Fibroblast of lung (primary cell): Measurements from ENCODE around the gene DUSP16. TPM values are rescaled to one million over a fixed set of nuclear protein-coding genes. Genes with fewer than 3 reads are reported as not detected.

Experiments used
- DNase-seq, 2 donors: peaks; one replicate each; pipeline versions ENCODE4 v3.0.0 to v3.0.0-alpha.2; 2010; ENCODE audit warnings: low read depth in 2 of 2
- H2AFZ ChIP-seq: 2 replicates; pipeline ENCODE4 v1.5.1; 2012; ENCODE audit warnings: low read length, control low read depth, inconsistent platforms
- H3K27ac ChIP-seq: 2 replicates; pipeline ENCODE4 v1.5.1; 2011; ENCODE audit warnings: low read length, control low read depth; ENCODE audit not compliant: insufficient read depth
- H3K27me3 ChIP-seq: 2 replicates; pipeline ENCODE4 v1.5.1; 2011; ENCODE audit warnings: mild to moderate bottlenecking, low read length; ENCODE audit not compliant: control insufficient read depth, insufficient read depth
- H3K36me3 ChIP-seq: 2 replicates; pipeline ENCODE4 v1.5.1; 2011; ENCODE audit warnings: low read length; ENCODE audit not compliant: control insufficient read depth, insufficient read depth
- H3K4me1 ChIP-seq: 2 replicates; pipeline ENCODE4 v1.5.1; 2011; ENCODE audit warnings: low read length; ENCODE audit not compliant: control insufficient read depth, insufficient read depth; ENCODE audit errors: extremely low read depth
- H3K4me2 ChIP-seq: 2 replicates; pipeline ENCODE4 v1.5.1; 2011; ENCODE audit warnings: low read length, control low read depth; ENCODE audit not compliant: insufficient read depth; ENCODE audit errors: extremely low read depth
- H3K4me3 ChIP-seq, 4 experiments: fragments of 200-600 bp in 1 of 4; sonication (generic) in 1 of 4; replicated peaks in 1 of 4; 2 replicates each; pipeline ENCODE4 v1.5.1; 2011 to 2016; ENCODE audit warnings: low read length in 4 of 4, low read depth in 3 of 4, mild to moderate bottlenecking in 3 of 4, control low read depth in 2 of 4, inconsistent platforms in 1 of 4, mixed read lengths in 1 of 4; ENCODE audit not compliant: insufficient read depth in 1 of 4; ENCODE audit errors: control extremely low read depth in 1 of 4
- H3K79me2 ChIP-seq: 2 replicates; pipeline ENCODE4 v1.5.1; 2012; ENCODE audit warnings: mild to moderate bottlenecking, low read length, inconsistent platforms; ENCODE audit not compliant: control insufficient read depth, insufficient read depth
- H3K9ac ChIP-seq: 2 replicates; pipeline ENCODE4 v1.5.1; 2011; ENCODE audit warnings: mild to moderate bottlenecking, low read length, control low read depth; ENCODE audit not compliant: insufficient read depth
- H3K9me3 ChIP-seq: 2 replicates; pipeline ENCODE4 v1.5.1; 2012; ENCODE audit warnings: low read depth, low read length; ENCODE audit not compliant: control insufficient read depth, insufficient read depth
- H4K20me1 ChIP-seq: 2 replicates; pipeline ENCODE4 v1.5.1; 2011; ENCODE audit warnings: low read length; ENCODE audit not compliant: control insufficient read depth, insufficient read depth; ENCODE audit errors: extremely low read depth
- CTCF ChIP-seq, 2 donors: IDR thresholded peaks in 1 of 2; conservative IDR thresholded peaks in 1 of 2; 1 replicate in 1 of 2; 2 replicates in 1 of 2; pipeline ENCODE4 v1.5.1; 2011 to 2012; ENCODE audit warnings: low read length in 2 of 2, control low read depth in 1 of 2, inconsistent platforms in 1 of 2, low read depth in 1 of 2, mild to moderate bottlenecking in 1 of 2
- EZH2 ChIP-seq: IDR thresholded peaks from 2 replicates; pipeline ENCODE4 v1.5.1; 2012; ENCODE audit warnings: low read length, control low read depth, mild to moderate bottlenecking; ENCODE audit errors: missing control alignments
- polyA plus RNA-seq, 2 donors: library from polyadenylated mRNA; depleted of rRNA in 1 of 2; stranded (reverse) in 1 of 2; unstranded in 1 of 2; fragments of >200 nt; gene quantifications; 2 replicates each; pipeline ENCODE4 v1.2.1, GENCODE V29; 2011 to 2012; ENCODE audit warnings: missing spikeins in 1 of 2
- total RNA-seq: library from RNA; depleted of rRNA; stranded (reverse); fragments of >200 nt; gene quantifications from 2 replicates; pipeline ENCODE4 v1.2.1, GENCODE V29; 2014

DUSP16 gene
- total and polyA plus RNA-seq, 2 donors (not counting 1 experiment from before 2014, with no cell fraction given): 9.4 to 15.2 TPM

- no peak for DNase-seq
- peaks cover 2% of the 10 kb centered on the region for H3K36me3 ChIP-seq
- H3K9me3 ChIP-seq: no peaks in the 10 kb centered on the region
- H3K27ac ChIP-seq: no peak overlapping the region
- no peak overlapping the region for H3K4me3 ChIP-seq
- no peaks in the 10 kb centered on the region for H3K27me3 ChIP-seq
- TF ChIP-seq CTCF (conservative IDR thresholded peaks at IDR 0.05 in 1 of 2, IDR thresholded peaks at IDR 0.05 in 1 of 2; ENCODE audit: low read depth in 1 of 2, low read length in 2 of 2) (no peak), EZH2 (no peak)
- H4K20me1 ChIP-seq: no peaks in the 10 kb centered on the region
- H3K79me2 ChIP-seq: no peaks in the 10 kb centered on the region
- H2AFZ ChIP-seq: no peak overlapping the region
- no peaks in the 10 kb centered on the region for H3K4me1 ChIP-seq
- no peak overlapping the region for H3K9ac ChIP-seq
- no peak overlapping the region for H3K4me2 ChIP-seq
Observed at GRCh38 chr12:12486661-12487240, 75.9 kb downstream of the DUSP16 start.

- H3K27me3 ChIP-seq: no peaks in the 10 kb centered on the region
- H3K9me3 ChIP-seq: no peaks in the 10 kb centered on the region
- no peak overlapping the region for H3K27ac ChIP-seq
- no peaks in the 10 kb centered on the region for H4K20me1 ChIP-seq
- no peak overlapping the region for H2AFZ ChIP-seq
- no peaks in the 10 kb centered on the region for H3K79me2 ChIP-seq
- no peak for TF ChIP-seq EZH2
- no peak for TF ChIP-seq CTCF (conservative IDR thresholded peaks at IDR 0.05 in 1 of 2, IDR thresholded peaks at IDR 0.05 in 1 of 2; ENCODE audit: low read depth in 1 of 2, low read length in 2 of 2)
- no peak for DNase-seq
- no peak overlapping the region for H3K4me2 ChIP-seq
- no peak overlapping the region for H3K9ac ChIP-seq
- peaks cover 3% of the 10 kb centered on the region for H3K36me3 ChIP-seq
- no peaks in the 10 kb centered on the region for H3K4me1 ChIP-seq
- H3K4me3 ChIP-seq: no peak overlapping the region
Observed at GRCh38 chr12:12483438-12483837, 79.2 kb downstream of the DUSP16 start.

GRCh38 chr12:12482959-12483358 lies 79.7 kb downstream of the DUSP16 start:
- no peak overlapping the region for H3K4me2 ChIP-seq
- H3K36me3 ChIP-seq: peaks cover 5% of the 10 kb centered on the region

More at GRCh38 chr12:12482959-12483358, 79.7 kb downstream of the DUSP16 start:
- H3K9ac ChIP-seq: no peak overlapping the region
- H2AFZ ChIP-seq: no peak overlapping the region
- no peaks in the 10 kb centered on the region for H3K27me3 ChIP-seq
- no peak overlapping the region for H3K4me3 ChIP-seq
- no peaks in the 10 kb centered on the region for H3K4me1 ChIP-seq
- DNase-seq: no peak
- no peaks in the 10 kb centered on the region for H3K9me3 ChIP-seq
- no peaks in the 10 kb centered on the region for H3K79me2 ChIP-seq
- no peaks in the 10 kb centered on the region for H4K20me1 ChIP-seq
- no peak overlapping the region for H3K27ac ChIP-seq
- TF ChIP-seq CTCF (conservative IDR thresholded peaks at IDR 0.05 in 1 of 2, IDR thresholded peaks at IDR 0.05 in 1 of 2; ENCODE audit: low read depth in 1 of 2, low read length in 2 of 2) (no peak), EZH2 (no peak)
